Measurements from ENCODE around the gene DTYMK.

Gene DTYMK, protein sequence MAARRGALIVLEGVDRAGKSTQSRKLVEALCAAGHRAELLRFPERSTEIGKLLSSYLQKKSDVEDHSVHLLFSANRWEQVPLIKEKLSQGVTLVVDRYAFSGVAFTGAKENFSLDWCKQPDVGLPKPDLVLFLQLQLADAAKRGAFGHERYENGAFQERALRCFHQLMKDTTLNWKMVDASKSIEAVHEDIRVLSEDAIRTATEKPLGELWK

DNA sequence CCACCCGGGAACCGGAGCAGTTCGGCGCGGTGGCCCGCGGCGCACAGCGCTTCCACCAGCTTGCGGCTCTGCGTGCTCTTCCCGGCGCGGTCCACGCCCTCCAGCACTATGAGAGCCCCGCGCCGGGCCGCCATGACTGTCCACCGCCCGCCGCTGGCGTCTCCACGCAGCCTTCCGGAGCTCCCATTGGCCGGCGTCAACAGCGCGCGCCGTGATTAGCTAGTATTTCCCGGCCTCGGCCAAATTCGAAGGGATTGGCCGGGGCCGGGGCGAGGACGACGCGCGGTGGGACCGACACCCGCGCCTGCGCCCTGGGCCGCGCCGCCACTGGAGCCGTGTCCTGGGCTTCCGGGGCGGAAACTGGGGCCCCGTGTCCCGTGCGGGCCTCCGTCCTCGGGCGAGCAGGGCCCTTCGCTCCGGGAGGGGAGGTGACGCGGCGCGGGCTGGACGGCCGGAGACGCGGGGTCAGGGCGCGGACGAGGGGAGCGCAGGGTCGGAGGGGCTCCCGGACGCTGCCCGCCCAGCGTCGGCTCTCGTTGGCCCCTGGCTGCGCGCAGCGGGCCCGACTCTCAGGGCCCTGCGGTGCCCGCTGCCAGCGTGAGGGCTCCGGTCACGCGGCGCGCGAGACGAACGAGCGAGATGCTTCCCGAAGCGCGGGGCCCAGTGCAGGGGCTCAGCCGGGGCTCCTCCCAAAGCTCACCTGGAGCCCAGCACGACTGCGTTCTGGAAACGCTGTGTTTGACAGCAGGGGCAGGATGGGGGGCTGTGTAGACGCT lies at the start of gene DTYMK:
DTYMK (minus strand) TSS at position 166 of the 776 bp plus-strand sequence; CDS start at position 134, 32 bp downstream.
- DNase-seq = peak; percentile 91 to 97 (median 94)

DNA sequence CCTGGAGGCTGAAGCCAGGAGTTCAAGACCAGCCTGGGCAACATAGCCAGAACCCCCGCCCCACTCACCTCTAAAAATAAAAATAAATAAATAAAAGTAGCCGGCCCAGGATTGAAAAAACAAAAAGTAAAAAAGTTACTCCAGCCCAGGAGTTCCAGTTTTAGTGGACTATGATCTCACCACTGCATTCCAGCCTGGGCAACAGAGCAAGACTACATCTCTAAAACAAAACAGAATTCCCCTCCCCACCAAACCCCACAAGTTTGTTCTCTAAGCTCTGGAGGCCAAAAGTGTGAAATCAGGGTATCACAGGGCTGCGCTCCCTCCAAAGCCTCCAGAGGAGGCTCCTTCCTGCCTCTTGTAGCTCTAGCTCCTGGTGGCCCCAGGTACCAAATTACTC lies 49.5 kb upstream of the DTYMK start:
- no peak for DNase-seq

DNA sequence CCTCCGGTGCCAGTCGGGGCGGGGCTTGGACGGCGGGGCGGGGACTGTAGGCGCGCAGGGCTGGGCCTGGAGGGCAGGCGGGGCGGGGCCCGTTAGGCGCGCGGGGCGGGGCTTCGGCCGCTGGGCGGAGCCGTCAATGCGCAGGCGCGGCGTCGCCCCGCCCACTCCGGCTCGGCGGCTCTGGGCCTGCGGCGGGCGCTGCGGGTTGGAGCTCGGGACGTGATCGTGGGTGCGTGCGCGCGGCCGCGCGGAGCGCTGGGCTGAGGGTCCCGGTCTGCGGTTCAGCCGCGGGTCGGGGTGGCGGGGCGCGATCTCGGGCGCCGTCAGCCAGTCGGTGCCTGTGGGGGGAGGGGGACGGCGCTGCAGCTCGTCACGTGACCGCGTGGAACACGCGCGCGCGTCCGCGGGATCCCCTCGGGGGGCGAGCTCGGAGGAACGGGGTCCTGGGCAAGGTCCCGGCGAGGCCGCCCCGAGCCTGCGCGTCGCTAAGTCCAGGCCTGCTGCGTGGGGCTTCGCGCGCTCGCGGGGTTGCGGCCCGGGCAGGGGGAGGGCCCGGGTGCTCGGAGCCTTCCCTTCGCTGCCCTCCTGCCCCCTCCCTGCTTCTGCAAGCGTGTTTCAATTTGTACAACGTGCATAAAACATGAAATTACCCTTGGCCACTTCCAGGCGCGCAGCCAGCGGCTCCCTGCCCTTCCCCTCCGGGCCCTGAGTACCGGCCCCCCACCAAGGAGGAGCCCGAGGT lies 48.0 kb upstream of the DTYMK start, which contains the start of gene D2HGDH:
D2HGDH (plus strand) TSS at position 164 of the 742 bp plus-strand sequence. CDS start 595 bp downstream, outside the sequence.
- peak; percentile 82 to 98 (median 93) for DNase-seq

DNA sequence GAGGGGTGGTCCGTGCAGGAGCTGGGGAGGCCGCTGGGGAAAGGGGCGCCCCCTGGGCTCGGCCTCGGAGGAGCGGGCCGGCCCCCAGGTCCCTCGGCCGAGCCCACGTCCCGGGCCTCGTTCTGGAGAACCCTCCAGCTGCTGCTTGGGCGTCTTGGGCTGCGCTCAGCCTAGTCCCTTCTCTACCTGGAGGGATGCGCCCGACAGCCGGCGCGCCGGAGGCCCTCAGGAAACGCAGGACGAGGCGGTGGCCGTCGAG lies 47.5 kb upstream of the DTYMK start:
- DNase-seq = no peak

DNA sequence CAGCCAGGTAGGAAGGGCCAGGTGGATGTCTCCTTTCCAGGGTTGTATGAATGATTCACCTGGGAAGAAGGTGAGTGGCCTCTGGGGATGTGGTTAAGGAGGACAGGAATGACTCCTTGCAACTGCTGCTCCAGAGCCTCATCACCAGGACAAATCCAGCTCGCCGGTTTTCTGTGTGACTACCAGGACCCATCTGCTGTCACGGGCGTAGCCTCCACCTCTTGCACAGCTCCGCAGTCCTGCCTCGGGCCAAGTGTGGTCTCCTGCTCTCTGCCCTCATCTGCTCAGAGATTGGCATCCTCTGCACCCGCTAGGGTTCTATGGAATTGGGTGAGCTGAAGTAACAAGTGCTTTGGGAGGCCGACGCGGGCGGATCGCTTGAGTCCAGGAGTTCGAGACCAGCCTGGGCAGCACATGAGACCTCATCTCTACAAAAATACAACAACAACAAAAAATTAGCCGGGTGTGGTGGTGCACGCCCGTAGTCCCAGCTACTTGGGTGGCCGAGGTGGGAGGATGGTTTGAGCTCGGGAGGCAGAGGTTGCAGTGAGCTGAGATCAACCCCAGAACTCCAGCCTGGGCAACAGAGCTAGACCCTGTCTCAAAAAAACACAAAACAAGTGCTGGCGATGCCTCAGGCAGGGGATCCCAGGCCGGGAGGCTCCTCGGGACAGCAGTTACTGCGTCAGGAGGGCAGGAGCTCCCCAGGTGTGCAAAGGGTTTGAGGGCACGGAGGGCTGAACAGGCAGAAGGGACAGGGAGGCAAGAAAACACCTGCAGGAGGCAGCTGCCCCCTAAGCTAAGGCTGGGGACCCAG lies 47.0 kb upstream of the DTYMK start:
- no peak for DNase-seq

DNA sequence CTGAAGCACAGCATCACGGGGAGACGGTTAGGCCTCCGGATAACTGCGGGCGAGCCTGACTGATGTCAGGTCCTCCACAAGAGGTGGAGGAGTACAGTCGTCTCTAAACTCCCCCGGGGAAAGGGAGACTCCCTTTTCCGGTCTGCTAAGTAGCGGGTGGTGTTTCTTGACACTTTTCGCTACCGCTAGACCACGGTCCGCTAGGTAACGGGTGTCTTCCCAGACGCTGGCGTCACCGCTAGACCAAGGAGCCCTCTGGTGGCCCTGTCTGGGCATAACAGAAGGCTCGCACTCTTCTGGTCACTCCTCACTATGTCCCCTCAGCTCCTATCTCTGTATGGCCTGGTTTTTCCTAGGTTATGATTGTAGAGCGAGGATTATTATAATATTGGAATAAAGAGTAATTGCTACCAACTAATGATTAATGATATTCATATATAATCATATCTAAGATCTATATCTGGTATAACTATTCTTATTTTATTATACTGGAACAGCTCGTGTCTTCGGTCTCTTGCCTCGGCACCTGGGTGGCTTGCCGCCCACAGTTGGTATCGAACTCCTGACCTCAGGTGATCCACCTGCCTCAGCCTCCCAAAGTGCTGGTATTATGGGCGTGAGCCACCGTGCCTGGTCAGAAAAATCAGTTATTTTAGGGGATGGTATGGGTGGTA lies 46.0 kb upstream of the DTYMK start:
- peak in 5 of 6 experiments; percentile 3 to 46 (median 43) for DNase-seq

DNA sequence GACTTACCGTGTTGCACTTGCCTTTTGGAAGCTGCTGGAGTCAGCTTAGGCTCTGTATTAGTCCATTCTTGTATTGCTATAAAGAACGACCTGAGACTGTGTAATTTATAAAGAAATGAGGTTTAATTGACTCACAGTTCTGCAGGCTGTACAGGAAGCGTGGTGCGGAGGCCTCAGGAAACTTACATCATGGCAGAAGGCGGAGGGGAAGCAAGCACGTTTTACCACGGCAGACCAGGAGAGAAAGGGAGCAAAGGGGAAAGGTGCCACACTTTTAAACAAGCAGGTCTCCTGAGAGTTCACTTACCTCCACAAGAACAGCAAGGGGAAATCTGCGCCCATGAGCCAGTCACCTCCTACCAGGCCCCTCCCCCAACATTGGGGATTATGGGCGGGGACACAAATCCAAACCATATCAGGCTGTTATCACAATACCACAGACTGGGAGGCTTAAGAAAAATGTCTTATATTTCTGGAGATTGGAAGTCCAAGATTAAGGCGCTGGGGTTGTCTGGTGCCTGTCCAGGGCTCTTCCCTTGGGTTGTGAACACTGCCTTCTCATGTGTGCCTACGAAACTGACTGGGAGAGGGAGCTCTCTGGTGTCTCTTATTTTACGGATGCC lies 44.2 kb upstream of the DTYMK start:
- DNase-seq = no peak

DNA sequence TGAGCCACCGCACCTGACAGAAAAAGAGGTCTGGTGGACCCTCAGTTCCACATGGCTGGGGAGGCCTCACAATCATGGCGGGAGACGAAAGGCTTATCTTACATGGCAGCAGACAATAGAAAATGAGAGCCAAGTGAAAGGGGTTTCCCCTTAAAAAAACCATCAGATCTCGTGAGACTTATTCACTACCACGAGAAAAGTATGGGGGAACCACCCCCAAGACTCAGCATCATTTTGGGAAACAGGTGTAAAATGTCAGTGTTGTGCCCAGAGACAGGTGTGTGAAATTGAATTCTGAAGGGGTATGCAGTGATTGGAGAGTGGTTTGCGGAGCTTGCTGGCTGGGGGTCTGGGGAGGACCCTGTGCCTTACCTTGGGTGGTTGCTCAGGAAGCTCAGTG lies 43.3 kb upstream of the DTYMK start:
- DNase-seq = no peak

DNA sequence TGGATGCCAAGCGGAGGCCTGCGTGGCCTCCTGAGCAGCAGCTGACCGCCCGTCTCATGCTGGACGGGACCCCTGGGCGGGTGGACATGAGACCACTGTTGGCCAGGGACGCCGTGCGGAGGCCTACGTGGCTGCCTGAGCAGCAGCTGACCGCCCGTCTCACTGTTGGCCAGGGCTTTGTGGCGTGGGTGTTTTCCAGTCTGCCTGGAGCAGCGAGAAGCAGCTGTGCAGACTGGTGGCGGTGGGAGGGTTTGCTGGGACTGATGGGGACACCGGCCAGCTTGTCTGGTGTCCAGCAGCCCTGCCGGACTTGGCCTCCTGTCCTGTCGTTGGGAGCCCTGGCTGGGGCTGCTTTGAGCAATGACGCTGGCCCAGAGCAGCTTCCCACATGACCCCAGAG lies 42.0 kb upstream of the DTYMK start:
- no peak for DNase-seq

DNA sequence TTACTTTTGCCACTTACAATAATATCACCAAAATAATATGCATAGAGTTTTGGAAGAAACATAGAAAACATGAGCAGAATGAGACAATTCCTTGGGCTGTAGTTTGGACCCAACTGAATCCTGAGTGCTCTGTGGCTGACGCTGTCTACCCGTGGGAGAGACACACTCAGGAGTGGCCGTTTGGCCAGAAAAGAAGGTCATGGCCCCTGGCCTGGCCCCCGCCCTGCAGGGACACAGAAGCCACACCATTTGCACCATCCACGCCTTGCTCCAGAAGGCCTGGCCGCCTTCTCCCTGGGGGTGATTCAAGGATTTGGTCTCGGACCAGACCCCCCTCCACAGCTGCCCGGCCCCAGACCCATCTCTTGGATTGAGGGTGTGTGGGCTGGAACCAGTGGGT lies 41.4 kb upstream of the DTYMK start:
- no peak for DNase-seq

DNA sequence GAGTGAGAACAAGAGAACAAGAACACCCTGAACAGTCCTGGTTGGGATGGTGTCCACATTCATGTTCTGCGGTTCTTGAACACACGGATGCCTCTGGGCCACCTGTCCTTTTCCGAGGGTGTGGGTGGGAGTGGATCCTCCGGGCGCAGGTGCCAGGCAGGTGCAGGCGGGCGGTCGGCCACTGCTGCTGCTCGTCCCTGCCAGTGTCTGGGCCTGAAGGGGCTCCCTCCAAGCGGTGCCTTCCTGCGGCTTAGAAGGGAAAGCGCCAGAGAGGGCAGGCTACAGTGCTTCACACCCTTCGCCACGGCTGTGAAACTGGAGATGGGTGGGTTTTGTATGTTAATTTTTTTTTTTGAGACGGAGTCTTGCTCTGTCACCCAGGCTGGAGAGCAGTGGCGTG lies 39.8 kb upstream of the DTYMK start:
- no peak for DNase-seq

DNA sequence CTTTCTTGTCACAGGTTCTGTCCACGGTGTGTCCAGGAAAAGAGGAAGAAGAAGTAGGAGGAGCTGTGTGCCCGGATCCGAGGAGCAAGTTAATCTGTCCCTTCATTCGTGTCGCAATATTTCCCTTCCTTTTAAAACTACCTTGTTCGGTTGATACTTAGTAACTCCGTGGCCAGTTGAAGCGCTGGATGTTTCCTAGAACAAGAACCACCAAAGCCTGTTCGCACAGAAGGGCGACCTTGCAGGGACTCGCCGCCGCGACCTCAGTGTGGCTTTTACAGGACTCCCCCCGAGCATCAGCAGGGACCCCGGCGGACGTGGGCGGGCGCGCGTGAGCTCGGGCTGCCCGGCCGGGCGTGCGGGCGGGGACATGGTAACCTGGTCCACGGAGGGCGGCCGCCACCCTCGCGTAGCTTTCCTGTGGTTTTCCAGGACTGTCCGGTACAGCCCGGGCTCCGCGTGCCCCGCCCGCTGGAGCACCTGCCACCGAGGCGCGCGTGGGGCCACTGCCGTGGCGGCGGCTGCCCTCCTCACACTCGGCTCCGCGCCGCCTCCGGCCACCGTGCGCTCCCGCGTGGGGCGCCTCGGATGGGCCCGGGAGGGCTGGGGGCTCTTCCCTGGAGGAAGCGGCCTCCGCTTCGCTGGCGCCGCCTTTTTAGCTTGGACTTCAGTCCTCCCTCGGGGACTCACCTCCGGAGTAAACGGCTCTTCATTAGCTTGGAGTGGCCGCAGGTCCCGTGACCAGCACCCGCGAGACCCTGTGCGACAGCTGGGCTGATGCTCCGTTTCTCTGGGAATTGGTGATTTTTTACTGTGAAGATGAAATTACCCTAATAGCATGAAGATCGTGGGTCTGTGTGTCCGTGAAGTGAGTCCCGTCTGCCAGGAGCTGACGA lies 38.6 kb upstream of the DTYMK start:
- no peak for DNase-seq

DNA sequence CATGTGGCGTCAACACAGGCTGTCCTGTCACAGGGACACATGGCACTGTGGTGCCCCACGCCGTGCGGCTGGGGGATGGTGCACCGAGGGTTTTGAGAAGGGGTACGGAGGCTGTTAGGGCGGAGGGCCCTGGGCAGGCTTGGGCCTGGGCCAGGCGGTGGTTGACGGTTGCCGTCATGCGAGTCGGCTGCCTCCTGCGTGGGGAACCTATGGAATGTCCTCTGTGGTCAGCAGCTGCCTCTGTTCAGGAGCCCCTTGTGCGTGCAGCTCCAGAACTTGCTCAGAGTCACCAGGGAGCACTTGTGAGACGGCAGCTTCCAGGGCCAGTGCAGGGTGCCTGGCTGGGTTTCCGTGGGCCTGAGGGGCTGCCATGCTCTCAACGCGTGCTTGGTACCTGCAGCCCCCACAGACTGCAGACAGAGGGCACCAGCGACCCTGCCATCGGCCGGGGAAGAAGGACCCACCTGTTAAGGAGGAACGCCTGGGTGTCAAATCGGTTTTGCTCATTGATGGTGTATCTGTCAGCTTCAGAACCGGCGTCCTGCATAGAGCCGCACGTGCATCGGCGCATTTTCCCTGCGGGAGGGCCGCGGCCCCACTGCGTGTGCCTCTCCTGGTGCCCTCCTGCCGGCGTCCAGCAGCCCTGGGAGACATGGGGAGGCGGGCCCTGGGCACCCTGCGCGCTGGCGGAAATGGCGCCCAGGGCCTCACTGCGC lies 37.8 kb upstream of the DTYMK start:
- DNase-seq = peak in 3 of 6 experiments; percentile 4 to 13 (median 8)

DNA sequence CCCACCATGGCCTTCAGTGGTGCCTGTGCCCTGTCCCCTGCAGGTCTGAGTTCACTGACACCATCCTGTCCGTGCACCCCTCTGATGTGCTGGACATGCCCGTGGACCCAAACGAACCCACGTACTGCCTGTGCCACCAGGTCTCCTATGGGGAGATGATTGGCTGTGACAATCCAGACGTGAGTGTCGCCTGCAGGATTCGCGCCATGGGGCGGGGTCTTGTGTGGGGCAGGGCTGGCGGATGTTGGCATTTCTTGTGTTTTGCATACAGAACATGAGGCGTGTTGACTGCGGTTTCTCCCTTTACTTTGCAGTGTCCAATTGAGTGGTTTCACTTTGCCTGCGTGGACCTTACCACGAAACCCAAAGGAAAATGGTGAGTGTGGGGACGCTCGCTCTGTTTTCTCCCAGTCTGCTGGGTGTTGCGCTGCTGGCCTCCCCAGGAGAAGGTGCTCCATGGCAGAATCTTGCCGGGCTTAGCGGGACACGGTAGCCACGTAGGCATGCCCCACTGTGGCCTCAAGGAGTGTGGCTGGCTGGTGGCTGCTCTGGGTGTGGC lies 36.4 kb upstream of the DTYMK start:
- DNase-seq = no peak

DNA sequence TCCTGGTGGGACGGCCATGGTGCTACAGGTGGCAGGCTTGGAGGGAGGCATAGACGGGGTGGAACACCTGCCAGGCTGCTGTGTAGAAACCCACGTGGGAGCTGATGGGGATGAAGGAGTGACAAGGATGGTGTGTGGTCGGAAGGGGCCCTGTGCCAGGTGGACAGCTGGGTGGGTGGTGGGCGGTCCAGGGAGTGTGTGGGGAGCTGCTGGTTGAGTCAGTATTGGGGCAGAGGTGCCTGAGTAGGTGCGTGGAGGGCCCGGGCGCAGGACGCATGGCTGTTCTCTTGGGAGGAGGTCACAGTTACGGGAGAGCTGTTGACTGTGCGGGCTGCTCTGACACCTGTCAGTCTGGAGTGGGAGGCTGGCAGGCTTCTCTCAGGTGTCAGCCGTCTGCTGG lies 35.2 kb upstream of the DTYMK start:
- DNase-seq = no peak

DNA sequence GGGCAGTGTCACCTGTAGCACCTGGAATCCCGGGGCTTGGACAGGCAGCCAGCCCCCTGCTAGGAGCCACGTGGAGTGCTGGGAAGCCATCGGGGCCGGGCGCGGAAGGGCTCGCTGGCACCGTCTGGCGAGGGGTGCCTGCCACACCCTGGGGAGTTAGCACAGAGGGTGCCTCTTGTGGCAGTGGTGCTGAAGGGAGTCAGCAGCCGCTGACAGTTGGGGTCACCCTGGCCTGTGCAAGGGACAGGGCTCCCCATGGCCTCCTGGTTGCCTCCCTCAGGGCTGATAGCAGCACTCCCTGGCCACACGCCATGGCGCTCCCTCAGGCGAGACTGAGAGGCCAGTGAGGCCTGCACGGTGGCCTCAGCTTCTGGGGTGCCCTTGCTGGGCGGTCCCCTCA lies 33.9 kb upstream of the DTYMK start:
- no peak for DNase-seq

DNA sequence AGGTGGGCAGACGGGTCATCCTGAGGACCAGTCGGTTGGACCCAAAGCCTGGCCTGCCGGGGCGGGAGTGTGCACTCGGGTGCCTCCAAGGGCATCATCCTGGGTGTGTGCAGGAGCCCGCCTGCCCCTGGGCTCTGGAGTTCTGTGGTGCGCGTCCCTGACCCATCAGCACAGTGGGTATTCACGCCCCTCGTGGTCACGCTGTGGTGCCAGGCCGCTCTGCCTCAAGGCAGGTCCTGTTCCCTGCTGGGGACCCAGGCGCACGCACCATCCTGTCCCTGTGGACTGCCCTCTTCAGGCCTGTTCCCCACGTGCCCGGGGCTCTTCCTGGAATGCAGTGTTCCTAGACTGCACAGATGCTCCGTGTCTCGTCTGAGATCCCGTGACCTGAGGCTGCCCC lies 33.5 kb upstream of the DTYMK start:
- no peak for DNase-seq

DNA sequence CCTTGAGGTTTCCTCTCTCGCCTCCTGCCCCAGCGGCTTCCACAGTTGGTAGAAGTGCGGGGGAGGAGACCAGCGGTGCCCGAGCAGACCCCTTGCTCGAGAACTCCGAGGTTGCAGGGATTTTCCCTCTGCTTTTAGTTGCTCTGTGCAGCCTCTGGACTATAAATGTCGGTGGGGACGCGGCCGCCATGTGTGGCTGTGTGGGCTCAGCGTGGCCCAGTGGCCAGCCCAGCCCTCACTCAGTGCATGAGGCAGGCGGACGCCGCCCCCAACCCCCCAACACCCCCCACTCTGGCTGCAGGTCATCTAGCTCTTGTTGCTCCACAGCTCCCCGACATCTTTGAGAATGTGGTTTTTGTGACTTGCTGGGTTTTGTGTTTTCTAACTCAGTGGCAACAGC lies 32.5 kb upstream of the DTYMK start:
- DNase-seq = no peak

DNA sequence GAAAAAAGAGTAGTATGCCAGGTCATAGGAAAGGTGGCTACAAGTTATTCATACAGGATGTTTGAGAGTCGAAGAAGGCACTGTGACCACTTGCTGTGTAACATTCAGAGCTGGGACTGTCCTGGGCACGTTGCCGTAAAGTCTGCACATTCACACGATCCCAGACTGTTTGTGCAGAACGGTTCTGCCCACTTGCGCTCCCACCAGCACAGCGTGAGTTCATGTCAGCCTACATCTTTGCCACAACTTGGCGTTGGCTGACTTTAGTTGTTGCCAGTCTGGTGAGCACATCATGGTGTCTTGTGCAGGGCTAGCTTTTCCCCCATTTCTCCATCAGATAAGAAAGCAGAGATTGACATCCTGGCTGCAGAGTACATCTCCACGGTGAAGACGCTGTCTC lies 22.3 kb upstream of the DTYMK start:
- no peak for DNase-seq

DNA sequence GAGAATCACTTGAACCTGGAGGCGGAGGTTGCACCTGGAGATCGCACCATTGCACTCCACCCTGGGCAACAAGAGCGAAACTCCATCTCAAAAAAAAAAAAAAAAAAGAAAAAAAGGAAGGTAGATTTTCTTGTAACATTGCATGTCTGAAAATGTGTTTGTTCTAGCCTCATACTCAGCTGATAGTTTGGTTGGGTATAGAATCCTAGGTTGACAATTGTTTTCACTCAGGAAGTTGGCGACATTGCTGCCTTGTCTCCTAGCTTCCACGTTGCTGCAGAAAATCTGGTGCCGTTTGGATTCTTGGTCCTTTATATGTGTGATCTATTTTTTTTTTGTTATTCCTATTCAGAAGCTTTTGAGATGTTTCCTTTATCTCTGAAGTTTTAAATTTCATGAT lies 19.9 kb upstream of the DTYMK start:
- no peak for DNase-seq

Measured in stimulated activated naive CD4-positive, alpha-beta T cell (primary cell).